HG03442 (cell line): ENCODE measurements around the gene ASTN2.
A peak's percentile ranks its signal among the peaks of the same experiment; 100 is the strongest.
"Not testable (repeated sequence)": the region's sequence is repeated elsewhere in the genome, so short reads cannot be mapped to it uniquely, and the experiment has no call there.

Experiments
- ATAC-seq: cut with Tn5 transposase; IDR thresholded peaks from one replicate; pipeline ENCODE4 v1.9.1; 2021; ENCODE audit warnings: mild to moderate bottlenecking, moderate library complexity; ENCODE audit not compliant: unreplicated experiment

ASTN2 gene

DNA sequence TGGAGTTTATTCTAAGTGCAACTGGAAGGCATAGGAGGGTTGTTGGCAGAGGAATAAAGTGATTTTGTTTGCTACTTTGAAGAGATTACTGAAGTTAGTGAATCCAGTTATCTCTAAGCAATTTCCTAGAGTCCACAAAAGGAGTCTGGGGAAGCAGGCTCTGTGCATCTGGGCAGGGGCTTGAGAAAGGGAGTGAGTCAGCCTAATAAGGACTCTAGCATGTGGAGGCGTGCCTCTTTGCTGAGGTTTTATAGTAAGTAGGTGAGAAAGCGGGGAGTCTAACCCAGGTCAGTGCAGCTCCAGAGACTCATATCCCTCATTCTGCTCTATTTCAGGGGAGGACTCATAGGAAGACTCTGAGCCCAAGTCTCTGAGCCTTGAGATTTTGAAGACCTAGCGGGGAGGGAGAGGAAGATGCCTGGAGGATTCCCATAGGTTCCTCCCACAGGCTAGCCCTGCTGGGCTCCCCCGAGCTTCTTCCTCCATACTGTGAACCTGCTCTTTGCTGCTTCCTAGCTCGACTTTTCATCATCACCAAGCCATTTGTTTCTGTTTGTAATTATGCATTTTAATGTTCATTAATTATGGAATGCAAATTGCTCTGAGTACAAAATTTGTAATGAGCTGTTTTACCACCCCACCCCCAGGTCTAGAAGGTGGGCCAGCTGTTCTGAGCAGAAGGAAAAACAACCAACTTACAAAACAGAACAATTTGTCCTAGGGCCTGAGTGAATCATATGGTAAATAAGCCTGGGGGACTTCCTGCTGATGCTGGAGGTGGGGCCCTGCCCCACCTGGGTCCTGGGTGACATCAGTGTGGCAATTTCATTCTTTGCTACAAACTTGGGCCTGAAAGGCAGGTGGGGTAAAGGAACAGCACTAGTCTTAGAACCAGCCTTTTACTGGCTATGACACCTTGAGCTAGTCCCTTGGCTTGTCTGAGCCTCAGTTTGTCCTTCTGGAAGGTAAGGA is 577.6 kb downstream of the ASTN2 start:
- no peak for ATAC-seq

GRCh38 chr9:116830321-116830720 is 584.5 kb downstream of the ASTN2 start:
- not testable (repeated sequence) for ATAC-seq

DNA sequence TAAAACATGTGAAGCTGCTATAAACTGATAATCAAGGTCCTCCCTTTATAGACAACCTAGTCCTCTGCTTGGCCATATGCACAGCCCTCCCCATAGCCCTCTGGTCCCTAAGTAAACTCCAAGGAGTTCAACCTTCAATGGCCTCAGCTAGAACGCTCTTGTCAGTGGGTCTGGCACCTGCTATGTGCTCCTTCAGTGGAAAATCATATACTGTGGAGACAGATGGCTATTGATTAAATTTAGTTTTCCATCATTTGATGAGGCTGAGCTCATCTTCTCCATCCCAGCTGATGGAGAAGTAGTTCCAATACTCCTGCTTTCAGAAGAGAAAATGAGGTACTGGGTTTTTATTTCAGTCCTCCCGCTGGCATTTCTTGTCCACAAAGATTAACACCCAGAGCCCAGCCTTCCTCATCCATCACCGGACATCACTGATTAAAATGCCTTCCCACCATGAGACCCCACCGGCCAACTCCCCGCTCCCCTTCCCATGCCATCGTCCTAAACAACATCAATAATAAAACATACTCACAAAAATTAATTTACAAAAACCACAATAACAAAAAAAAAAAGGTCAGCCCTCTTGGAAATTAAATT is 593.1 kb downstream of the ASTN2 start:
- ATAC-seq = no peak

DNA sequence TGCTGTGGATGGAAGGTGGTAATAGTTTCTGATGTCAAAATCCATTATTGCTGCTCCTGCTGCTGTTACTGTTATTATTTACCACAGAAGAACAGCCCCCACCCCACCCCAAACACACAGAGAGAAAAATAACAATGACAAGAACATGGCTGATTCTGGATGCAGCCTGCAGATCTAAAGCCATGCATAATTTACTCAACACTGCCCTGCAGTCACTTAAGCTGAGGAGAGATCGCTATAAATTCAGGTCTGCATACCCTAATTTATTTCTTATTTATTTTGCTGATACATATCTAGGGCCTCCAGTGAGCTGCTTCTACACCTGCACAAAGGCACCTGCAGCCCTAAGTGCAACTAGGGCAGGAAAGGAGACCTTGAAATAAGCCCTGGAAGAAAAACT is 595.7 kb downstream of the ASTN2 start:
- ATAC-seq = no peak

- ATAC-seq = peak; percentile 68
Measured at GRCh38 chr9:116817762-116818161, 597.1 kb downstream of the ASTN2 start.

DNA sequence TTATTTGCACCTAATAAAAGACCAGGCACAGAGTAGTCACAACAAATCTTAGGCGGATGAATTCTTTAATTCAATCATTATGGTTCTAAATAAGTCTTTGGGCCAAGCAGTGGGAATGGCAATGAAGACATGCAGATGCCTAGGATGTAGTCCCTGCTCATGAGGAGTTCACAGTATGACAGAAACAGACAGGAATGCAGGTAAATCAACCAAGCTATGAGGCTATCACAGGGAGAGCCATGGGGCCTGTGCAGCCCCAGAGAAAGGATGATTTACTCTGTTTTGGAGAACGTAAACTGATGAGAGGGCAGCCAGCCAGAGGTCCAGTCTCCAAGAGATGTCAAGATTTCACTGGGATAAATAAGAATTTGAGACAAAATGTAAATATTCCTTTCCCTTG is 598.4 kb downstream of the ASTN2 start:
- no peak for ATAC-seq

- no peak for ATAC-seq
Measured at GRCh38 chr9:116815835-116816234, 599.0 kb downstream of the ASTN2 start.

GRCh38 chr9:116813031-116813300 is 601.9 kb downstream of the ASTN2 start:
- no peak for ATAC-seq

- ATAC-seq = no peak
Measured at GRCh38 chr9:116812231-116813030, 602.4 kb downstream of the ASTN2 start.

GRCh38 chr9:116809656-116810055 is 605.2 kb downstream of the ASTN2 start:
- ATAC-seq = no peak

DNA sequence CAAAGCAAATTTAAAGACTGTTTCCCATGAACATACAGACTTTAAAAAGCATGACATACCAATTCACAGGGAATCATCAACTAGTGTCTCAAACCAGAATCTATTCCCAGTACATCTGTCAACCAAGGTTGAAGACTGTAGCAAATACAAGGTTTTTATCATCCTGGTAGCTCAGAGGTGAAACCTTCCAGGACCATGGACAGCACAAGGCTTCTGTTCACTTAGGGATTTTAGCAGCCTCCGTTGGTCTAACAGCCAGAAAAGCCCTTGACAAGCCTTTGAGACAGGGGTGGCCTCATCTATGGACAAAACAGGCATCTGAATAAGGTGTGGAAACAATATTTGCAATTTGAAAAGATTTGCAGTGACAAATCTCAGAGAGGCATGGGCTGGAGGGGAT is 608.8 kb downstream of the ASTN2 start:
- ATAC-seq = no peak

GRCh38 chr9:116800885-116801284 is 614.0 kb downstream of the ASTN2 start:
- peak; percentile 57 for ATAC-seq

GRCh38 chr9:116800074-116800473 is 614.8 kb downstream of the ASTN2 start:
- no peak for ATAC-seq

- ATAC-seq = no peak
Measured at GRCh38 chr9:116798521-116798920, 616.3 kb downstream of the ASTN2 start.

- no peak for ATAC-seq
Measured at GRCh38 chr9:116797276-116797675, 617.6 kb downstream of the ASTN2 start.

DNA sequence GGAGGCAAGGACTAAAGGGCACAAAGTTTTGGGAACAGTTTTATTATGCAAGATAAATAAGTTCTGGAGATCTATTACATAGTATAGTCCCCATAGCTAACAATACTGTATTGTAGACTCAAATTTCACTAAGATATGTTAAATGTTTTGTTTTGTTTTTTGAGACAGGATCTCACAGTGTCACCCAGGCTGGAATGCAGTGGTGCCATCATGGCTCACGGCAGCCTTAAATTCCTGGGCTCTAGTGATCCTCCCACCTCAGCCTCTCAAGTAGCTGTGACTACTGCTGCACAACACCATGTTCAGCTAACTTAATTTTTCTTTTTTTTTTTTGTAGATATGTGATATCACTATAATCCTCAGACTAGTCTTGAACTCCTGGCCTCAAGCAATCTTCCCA is 618.2 kb downstream of the ASTN2 start:
- ATAC-seq = no peak

DNA sequence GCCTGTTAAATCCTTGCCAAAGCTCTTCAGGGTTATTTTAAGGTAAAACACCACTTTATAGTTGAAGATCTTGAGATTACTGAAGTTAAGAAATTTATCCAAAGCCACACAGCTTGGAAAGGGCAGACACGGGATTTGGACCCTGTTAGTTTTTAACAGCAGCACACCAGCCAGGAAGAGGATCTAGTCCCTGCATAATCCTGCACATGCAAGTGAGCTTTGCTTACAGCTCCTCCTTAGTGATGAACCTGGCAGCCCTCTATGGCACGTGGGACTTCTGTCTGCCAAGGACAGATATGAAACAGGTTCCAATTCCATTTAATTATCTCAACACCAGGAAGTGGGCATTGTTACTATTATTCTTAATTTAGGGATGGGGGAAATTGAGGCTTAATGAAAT is 619.0 kb downstream of the ASTN2 start:
- ATAC-seq = no peak

- ATAC-seq = no peak
Measured at GRCh38 chr9:116792271-116792670, 622.6 kb downstream of the ASTN2 start.

DNA sequence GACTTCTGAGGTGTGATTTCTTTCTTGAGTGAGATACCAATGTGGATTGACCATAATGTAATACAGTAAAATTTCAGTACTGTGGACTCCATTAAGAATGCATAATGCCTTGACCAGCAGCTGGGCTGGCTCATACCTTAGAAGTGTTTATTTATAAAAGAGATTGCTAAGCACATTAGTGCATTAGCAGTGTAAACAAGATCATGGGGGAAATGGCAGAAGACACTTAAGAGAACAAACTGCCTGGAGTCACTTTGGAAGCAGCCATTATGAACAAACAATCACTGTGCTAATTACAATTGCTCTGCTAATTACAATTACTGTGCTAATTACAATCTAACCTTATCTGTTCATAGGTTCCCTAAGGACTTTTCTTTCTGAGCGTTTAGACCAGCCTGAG is 623.5 kb downstream of the ASTN2 start:
- ATAC-seq = no peak

GRCh38 chr9:116789081-116789480 is 625.8 kb downstream of the ASTN2 start:
- ATAC-seq = no peak

- ATAC-seq = no peak
Measured at GRCh38 chr9:116786737-116787136, 628.1 kb downstream of the ASTN2 start.

DNA sequence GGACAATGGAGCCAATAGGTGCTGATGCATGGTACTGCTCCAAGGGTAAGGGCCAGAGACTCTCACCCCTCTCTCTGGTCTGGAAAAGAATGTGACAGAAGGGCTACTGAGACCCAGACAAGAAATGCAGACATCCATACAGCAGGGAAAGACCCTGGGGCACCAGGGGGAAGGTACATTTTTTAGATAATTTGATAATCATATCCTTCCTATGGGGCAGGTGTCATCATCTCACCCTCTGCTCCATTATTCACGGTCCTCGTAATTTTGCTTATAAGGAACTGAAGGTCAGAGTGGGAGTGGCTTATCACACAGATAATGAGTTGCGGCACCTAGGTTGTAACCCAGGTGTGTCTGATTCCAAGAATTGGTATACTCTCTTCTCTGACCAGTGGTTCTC is 637.7 kb downstream of the ASTN2 start:
- ATAC-seq = no peak
